ENCODE results near the gene THOC2. TPM values are rescaled to one million over a fixed set of nuclear protein-coding genes. Genes with fewer than 3 reads are reported as not detected.
"Not testable (repeated sequence)": the region's sequence is repeated elsewhere in the genome, so short reads cannot be mapped to it uniquely, and the experiment has no call there.

Gene THOC2, protein sequence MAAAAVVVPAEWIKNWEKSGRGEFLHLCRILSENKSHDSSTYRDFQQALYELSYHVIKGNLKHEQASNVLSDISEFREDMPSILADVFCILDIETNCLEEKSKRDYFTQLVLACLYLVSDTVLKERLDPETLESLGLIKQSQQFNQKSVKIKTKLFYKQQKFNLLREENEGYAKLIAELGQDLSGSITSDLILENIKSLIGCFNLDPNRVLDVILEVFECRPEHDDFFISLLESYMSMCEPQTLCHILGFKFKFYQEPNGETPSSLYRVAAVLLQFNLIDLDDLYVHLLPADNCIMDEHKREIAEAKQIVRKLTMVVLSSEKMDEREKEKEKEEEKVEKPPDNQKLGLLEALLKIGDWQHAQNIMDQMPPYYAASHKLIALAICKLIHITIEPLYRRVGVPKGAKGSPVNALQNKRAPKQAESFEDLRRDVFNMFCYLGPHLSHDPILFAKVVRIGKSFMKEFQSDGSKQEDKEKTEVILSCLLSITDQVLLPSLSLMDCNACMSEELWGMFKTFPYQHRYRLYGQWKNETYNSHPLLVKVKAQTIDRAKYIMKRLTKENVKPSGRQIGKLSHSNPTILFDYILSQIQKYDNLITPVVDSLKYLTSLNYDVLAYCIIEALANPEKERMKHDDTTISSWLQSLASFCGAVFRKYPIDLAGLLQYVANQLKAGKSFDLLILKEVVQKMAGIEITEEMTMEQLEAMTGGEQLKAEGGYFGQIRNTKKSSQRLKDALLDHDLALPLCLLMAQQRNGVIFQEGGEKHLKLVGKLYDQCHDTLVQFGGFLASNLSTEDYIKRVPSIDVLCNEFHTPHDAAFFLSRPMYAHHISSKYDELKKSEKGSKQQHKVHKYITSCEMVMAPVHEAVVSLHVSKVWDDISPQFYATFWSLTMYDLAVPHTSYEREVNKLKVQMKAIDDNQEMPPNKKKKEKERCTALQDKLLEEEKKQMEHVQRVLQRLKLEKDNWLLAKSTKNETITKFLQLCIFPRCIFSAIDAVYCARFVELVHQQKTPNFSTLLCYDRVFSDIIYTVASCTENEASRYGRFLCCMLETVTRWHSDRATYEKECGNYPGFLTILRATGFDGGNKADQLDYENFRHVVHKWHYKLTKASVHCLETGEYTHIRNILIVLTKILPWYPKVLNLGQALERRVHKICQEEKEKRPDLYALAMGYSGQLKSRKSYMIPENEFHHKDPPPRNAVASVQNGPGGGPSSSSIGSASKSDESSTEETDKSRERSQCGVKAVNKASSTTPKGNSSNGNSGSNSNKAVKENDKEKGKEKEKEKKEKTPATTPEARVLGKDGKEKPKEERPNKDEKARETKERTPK (N-terminal part only)
- 46.0 and 54.4 TPM in 2 replicates for total RNA-seq (2014; rRNA removed; shearing (Covaris generic))

GRCh38 chrX:123732670-123733363 is at the start of gene THOC2:
TSS of gene THOC2 (minus strand) at chrX:123733052. CDS start at chrX:123733022, 30 bp downstream.
- DNase-seq (ENCODE audit: low spot score), result peak; percentile 90

GRCh38 chrX:123781786-123782185 is 48.9 kb upstream of the THOC2 start:
- DNase-seq (ENCODE audit: low spot score), result not testable (repeated sequence)

DNA sequence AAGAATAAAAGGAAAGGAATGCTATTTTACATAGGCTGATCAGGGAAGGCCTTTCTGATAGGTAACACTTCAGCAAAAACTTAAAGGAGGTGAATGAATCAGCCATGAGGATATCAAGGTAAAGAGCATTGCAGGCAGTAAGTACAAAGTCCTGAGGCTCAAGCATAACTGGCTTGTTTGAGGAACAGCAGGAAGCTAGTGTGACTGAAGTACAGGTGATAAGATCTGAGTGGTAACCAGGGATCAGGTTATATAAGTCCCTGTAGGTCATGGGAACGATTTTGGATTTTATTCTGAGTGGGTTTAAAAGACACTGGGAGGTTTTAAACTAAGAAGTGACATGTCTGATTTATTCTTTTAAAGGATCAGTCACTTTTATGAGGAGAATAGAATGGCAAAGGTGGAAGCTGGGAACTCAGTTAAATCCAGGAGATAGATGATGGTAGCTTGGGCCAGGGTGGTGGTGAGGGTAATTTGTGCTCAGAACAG is 47.1 kb upstream of the THOC2 start:
- DNase-seq (ENCODE audit: low spot score), result peak; percentile 81

DNA sequence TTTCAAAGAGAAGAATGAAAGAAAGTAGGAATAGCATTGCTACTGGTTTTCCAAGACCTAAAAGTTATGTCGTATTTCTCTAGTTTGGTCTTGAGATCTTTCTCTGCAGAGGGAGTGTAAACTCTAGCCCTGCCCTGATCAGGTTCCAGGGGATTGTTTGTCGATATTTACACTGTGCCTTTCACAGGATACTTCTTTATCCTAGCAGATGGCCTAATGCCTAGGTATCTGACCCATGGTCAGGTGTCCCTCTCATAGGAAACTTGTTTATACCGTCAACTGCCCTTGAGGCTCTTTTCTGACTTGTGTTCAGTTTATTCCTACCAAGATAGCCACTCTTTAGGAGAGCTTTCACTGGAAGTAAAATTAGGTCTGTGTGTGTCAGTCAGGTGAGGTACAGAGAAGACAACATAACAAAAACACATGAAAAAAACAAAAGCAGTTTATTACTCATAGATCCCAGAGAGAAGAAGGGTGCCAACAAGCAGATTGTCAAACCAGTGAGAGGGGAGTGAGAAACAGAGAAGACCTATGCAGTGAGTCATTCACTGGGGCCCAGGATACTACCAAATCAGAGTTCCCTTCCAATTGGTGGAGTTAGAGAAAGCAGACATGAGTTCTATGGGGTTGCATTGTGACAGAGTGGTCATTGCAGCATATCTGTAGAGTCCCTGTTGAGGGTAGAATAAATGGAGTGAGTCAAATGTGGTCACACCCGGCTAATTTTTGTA is 40.6 kb upstream of the THOC2 start:
- no peak for DNase-seq (ENCODE audit: low spot score)

GRCh38 chrX:123771449-123772064 is 38.7 kb upstream of the THOC2 start:
- DNase-seq (ENCODE audit: low spot score), result peak; percentile 59

- DNase-seq (ENCODE audit: low spot score), result peak; percentile 87
Observed at GRCh38 chrX:123764967-123765871, 32.4 kb upstream of the THOC2 start.

- DNase-seq (ENCODE audit: low spot score), result not testable (repeated sequence)
Observed at GRCh38 chrX:123759849-123760248, 27.0 kb upstream of the THOC2 start.

- not testable (repeated sequence) for DNase-seq (ENCODE audit: low spot score)
Observed at GRCh38 chrX:123757794-123758193, 24.9 kb upstream of the THOC2 start.

- DNase-seq (ENCODE audit: low spot score), result no peak
Observed at GRCh38 chrX:123756320-123756719, 23.5 kb upstream of the THOC2 start.

- no peak for DNase-seq (ENCODE audit: low spot score)
Observed at GRCh38 chrX:123755107-123755506, 22.3 kb upstream of the THOC2 start.

DNA sequence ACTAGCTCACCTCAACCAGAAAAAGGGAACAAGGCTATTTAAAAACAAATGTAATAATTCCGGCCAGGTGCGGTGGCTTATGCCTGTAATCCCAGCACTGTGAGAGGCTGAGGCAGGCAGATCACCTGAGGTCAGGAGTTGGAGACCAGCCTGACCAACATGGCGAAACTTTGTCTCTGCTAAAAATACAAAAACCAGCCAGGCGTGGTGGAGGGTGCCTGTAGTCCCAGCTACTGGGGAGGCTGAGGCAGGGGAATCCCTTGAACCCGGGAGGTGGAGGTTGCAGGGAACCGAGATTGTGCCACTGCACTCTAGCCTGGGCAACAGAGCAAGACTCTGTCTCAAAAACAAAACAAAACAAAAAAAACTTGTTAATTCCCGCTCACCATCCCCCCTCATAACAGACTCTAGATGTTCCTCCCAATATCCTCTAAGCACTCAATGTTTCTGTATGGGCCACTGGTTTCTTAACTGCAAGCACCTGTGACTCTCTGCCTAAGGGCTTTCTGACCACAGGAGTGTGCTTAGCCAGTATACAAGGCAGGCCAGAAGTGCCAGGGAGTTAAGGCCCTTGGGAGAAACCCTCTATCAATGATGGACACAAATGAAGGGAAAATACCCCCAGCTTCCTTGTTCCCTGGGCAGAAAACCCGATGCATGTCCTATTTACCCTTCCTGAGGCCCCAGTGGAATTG is 21.0 kb upstream of the THOC2 start:
- DNase-seq (ENCODE audit: low spot score), result no peak

DNA sequence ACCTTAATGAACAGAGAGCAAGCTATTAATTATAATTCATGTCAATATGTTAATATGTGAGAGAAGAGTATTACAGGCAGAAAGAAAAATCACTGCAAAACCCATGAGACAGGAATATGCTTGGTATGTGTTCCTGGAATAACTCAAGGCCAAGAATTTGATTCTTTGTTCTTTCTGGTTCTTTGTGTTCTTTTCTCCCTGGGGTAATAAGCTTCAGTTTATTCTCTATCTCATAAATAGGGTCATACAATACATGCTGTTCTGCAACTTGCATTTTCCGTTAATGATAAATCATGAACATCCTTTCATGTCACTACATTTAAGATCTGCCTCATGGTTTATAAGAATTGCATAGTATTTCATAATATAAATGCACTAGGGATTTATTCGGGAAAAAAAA is 16.8 kb upstream of the THOC2 start:
- no peak for DNase-seq (ENCODE audit: low spot score)

DNA sequence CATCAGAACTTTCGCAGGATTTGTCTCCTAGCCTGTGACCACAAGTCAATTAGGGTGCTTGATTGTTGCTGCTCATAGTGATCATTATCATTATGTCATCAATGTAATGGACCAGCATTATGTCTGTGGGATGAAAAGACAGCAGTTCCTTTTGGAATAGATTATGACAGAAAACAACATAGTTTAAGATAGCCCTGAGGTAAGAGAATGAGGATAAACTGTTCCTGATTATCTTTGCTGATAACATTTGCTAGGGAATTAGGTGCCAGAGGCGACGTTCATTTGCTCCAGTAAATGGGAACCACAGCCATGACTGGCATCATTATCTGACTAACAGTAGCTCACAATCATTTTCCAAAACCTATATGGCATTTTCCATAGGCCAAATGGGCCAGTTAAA is 12.7 kb upstream of the THOC2 start:
- no peak for DNase-seq (ENCODE audit: low spot score)

DNA sequence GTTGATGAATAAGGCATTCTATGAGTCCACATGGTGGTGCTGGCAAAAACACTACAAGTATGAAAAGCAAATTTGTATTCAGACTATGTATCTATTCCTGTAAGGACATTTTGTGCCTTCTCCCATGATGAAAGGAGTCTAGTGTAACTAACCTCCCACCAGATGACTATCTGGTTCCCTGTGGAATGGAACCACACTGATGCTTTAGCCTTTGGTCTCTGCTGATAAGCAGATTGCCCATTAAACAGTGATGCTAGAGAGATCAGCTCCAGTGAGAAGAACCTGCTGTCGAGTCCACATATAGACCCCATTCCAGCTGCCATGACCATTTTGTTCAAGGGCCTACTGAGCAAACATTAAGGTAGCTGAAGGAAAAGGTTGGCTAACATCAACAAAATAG is 10.5 kb upstream of the THOC2 start:
- DNase-seq (ENCODE audit: low spot score), result no peak

DNA sequence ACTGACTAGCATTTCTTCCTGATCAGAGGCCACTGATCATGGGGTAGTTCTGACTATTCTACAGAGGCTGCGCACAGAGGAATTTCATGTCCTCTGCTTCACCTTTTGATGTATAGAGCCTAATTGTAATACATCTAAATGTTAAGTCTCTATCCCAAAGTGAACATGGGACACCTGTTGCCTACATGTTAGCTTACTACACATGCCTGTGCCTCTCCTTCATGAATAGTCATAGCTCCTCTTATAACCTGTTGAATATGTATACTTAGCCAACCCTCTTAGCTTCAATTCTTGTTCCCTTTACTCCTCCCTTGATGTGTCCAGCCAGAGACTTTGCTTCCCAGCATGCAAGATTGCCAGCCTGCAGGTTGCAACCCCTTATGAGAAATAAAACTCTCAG is 9.6 kb upstream of the THOC2 start:
- no peak for DNase-seq (ENCODE audit: low spot score)

DNA sequence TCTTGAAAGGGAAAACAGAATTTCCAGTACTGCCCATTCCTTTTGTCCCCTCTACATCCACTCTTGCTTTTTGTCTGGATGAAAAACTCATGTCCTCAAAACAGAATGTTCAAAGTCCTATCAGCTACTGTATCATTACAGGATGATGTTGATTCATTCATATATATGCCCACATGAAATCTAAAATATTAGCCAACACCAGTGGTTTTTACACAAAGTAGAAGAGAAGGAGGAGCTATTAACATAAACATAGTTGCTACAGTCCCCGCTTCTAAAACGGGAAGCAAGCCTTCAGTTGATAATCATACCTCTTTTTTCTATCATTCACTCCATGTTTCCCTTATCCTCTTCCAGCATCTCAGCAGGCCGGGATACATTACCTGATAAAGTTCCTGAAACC is 7.7 kb upstream of the THOC2 start:
- DNase-seq (ENCODE audit: low spot score), result no peak

DNA sequence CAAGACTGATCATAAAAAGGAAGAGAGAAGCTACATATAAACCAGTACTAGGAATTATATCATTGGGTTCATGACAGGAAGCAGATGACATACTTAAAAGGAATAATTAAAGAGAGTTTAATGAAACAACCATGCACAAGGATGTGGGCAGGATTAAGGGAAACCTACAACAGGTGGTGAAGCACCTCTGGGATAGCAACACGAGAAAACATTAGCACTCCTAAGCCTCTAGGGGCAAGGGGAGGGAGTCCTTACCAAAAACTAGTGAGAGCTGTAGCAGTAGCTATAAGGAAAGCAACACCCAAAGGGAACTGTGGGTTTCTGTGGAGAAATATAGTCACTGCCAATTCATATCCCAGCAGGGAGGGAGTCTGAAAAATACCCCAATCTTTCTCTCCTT is 7.2 kb upstream of the THOC2 start:
- no peak for DNase-seq (ENCODE audit: low spot score)

GRCh38 chrX:123739474-123739873 is 6.6 kb upstream of the THOC2 start:
- no peak for DNase-seq (ENCODE audit: low spot score)

All from HT-29 (cell line).